Right forelimb (tissue), 1 donor: ENCODE measurements around the gene CBR1.
A peak's percentile ranks its signal among the peaks of the same experiment; 100 is the strongest.

Experiments used
- DNase-seq: peaks from one replicate; pipeline ENCODE4 v3.0.0-alpha.2; 2018

The CBR1 gene

DNA sequence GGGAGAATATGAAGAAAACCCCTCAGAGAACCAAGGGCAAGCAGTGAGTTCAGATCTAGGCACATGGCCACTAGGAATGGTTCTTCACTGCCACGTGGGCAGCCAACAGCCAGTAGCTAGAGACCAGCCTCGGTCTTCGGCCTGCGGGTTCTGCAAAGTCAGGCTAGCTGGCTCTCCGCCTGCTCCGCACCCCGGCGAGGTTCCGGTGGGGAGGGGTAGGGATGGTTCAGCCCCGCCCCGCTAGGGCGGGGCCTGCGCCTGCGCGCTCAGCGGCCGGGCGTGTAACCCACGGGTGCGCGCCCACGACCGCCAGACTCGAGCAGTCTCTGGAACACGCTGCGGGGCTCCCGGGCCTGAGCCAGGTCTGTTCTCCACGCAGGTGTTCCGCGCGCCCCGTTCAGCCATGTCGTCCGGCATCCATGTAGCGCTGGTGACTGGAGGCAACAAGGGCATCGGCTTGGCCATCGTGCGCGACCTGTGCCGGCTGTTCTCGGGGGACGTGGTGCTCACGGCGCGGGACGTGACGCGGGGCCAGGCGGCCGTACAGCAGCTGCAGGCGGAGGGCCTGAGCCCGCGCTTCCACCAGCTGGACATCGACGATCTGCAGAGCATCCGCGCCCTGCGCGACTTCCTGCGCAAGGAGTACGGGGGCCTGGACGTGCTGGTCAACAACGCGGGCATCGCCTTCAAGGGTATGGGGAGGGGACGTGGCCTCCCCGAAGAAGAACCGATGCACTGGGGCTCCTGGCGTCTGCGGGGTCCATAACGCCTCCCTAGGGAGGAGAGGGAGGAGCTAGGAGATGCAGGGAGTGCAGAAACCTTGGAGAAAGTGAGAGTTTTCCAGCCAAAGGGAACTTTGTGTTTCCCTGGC, at the start of gene CBR1:
Gene CBR1, plus strand, starts transcription at position 312 of the 871 bp plus-strand sequence. Its CDS starts 92 bp downstream, at position 404.
- peak; percentile 92 for DNase-seq

- DNase-seq: no peak
Observed at GRCh38 chr21:36021251-36021837, 48.5 kb upstream of the CBR1 start.

DNA sequence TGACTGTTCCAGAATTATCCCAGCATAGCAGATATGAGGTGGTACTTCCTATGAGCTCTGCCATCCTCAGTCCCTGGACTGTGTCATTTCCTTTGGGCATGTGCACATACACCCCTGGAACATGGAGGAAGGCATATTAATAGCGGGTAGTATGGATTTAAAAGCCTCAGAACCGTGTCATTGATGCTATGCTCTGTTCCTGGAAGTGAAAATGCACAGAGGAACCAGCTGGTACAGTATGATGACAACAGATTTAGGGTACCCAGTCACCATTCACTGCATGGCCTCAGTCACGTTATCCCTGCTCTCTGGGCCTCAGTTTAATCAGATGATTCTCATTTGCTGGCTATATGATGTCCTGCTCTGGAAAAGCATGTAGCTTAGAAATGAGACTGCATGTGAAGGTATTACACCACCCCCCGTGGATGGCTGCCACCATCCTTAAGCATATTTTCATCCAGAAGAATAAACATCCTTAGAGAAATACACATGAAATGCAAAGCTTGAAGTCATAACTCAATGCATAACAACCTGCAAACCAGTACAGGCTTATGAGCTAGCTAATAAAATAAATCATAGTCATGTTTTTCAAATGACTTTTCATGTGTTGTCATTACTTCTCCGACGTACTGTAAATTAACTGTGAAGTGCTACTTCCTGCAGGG, 47.3 kb upstream of the CBR1 start:
- no peak for DNase-seq

GRCh38 chr21:36023092-36023480, 46.7 kb upstream of the CBR1 start:
- DNase-seq: no peak

DNA sequence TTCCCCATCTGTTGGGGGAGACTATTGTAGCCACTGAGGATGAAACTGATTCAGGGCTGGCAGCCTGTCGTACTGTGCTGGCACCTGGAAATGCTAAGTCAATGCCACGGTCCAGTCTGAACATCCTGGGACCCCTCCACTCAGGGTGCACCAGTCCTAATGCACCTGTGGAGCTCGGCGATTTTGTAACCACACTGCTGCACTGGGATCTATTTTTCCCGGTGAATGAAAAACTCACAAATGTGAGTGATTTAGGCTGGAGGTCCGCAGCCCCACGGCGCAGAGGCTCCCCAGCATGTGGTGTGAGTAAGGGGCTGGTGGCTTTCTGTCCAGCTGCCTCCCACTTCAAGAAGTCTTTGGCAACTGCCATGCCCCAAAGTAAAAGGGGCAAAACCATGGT, 45.0 kb upstream of the CBR1 start:
- DNase-seq: no peak

GRCh38 chr21:36027347-36027746, 42.5 kb upstream of the CBR1 start:
- no peak for DNase-seq

DNA sequence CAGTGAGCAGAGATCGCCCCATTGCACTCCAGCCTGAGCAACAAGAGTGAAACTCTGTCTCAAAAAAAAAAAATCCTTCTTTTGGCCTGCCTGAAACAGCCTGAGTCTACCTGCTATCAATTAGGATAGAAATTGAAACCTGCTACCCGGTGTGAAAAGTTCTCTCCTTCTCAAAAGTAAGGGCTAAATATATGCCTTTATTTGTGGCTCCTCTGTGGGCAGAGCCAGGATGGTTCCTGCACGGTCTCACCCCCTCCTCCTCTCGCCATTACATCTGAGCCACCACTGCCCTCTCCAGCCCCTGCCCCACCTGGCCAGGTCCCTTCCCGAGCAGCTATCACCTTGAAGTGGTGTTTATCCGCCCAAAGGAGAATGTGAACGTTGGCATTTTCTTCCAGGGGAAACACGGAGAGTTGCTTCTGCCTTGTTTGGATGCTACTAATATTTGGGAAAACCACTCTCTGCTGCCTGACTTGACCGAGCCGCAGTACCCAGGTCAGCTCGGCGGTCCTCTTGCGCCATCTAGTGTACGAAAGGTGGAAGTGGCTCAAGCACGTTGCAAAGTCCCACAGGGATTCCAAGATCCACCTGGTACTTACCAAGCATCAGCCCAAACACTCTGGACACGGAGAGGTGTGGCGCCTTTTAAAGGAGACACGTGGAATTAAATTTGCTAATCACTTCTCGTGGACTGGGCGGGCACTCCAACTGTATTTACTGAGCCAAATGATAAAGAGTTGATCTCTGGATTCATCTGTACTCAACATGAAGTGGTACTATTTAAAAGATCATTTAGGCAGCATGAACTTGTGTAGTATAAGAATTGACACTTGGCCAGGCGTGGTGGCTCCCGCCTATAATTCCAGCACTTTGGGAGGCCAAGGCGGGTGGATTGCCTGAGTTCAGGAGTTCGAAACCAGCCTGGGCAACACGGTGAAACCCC, 41.4 kb upstream of the CBR1 start:
- DNase-seq: peak; percentile 86

GRCh38 chr21:36029309-36029708, 40.5 kb upstream of the CBR1 start:
- DNase-seq: no peak

- no peak for DNase-seq
Observed at GRCh38 chr21:36030581-36031189, 39.1 kb upstream of the CBR1 start.

GRCh38 chr21:36032647-36033406, 37.0 kb upstream of the CBR1 start:
- DNase-seq: no peak

- no peak for DNase-seq
Observed at GRCh38 chr21:36034211-36034913, 35.5 kb upstream of the CBR1 start.

- DNase-seq: no peak
Observed at GRCh38 chr21:36035381-36035791, 34.4 kb upstream of the CBR1 start.

DNA sequence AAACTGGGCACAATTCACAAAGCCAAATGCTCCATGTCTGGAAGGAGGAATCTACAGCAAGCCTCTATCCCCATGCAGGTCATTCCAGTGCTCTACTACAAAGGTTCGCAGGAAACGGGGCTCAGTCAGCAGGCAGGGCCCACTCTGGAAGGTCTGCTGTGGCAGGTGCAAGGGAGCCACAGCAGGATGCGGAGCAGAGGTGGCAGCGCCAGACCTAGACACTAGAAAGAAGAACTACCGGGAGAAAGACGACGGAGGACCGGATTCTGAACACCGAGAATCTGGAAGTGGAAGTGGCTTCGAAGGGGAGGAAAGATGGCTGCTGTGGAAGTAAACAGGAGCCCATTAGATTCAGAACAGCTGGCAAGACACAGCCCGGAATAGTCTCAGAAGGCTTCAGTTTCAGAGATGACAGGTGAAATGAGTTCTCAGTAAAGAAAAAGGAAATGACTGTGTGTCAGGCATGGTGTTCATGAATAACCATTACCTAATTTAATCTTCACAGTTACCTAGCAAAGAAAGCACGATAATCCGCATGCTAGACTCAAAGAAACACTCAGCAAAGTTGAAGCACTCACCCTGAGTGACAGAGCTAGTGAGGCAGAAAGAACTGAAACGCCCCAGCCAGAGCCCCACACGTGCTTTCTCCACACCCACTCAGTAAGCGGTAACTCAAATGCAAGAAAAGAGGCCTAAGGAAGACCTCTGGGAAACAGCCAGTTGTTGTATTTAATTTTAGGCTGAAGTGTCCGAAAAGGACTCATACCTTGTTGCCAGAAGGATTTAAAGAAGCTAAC, 30.9 kb upstream of the CBR1 start:
- DNase-seq: no peak

GRCh38 chr21:36039861-36040260, 30.0 kb upstream of the CBR1 start:
- DNase-seq: no peak

DNA sequence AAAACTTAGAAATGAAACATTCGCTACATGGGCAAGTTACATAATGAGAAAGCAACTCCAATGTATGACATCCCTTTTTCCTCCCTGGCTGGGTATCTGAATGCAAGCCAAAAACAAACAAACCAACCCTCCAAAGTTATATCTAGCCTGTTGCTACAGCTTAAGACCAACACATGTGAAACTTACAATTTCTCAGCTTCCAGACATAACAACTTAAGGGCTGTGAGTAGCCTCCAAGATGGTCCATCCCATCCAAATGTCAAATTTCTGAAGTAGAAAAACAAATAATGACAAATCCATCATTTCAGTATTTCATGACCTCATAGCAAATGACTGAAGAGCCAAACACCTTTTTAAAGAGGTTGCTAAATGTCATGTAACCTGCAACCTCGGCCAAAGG, 29.4 kb upstream of the CBR1 start:
- no peak for DNase-seq

GRCh38 chr21:36041910-36042309, 27.9 kb upstream of the CBR1 start:
- no peak for DNase-seq

DNA sequence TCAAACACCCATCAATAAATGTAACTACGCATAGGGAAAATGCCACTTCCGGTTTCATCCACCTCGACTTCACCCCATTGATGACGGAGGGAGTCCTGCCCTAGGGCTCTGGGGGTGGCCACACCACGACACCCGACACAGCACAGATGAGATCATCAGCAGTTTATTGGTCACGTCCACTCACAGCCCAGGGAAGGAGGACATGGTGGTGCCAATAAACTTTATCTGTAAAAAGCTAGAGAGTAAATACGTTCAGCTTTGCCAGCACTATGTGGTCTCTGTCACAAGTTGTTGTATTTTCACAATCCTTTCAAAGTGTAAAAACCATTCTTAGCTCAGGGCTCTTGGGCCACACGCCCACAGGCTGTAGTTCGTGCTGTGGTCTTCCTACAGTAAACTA, 25.8 kb upstream of the CBR1 start:
- DNase-seq: no peak

- no peak for DNase-seq
Observed at GRCh38 chr21:36045993-36046392, 23.8 kb upstream of the CBR1 start.

- no peak for DNase-seq
Observed at GRCh38 chr21:36047139-36047538, 22.7 kb upstream of the CBR1 start.

DNA sequence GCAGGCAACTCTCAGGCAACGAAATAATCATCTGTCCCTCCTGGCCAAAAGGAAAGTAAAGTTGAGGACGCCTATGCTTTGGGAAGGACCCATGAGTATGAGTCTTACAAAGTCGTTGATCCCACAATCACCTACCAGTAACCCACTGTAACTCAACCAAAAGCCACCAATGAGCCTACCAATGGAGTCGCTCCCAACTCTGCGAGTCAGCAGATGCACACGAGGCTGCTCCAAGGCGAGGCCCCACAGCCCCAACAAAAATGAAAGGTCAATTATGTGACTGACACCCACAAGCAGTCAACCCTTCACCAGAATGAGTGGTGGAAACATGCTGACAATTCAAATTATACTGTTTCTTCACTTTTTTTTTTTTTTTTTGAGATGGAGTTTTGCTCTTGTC, 21.5 kb upstream of the CBR1 start:
- no peak for DNase-seq
